ENCODE data around the gene SYMPK.

Gene SYMPK

DNA sequence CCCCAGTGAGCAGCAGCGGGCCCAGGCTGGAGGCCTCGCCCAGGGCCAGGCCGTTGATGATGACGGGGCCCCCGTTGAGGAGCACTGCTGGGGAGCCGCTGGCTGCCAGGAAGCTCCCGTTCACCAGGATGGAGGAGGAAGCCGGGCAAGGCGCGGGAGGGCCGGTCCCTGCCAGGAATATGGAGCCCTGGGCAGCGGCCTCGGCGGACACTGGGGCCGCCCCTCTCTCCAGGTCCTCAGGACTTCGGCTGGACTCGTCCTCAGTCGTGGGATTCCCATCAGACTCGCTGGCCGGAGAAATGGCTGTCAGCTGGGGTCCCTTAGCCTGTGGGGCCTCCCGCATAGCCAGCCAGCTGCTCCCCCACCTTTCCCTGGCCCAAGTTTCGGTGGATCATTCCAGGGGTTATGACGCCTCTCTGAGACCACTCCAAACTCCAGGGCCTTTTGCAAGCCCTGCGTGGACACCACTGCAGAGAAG is 96.0 kb downstream of the SYMPK start:
- no peak for DNase-seq (ENCODE audit: low spot score)

- no peak for DNase-seq (ENCODE audit: low spot score)
These were observed 96.6 kb downstream of the SYMPK start for GRCh38 chr19:45766296-45766868.

- no peak for DNase-seq (ENCODE audit: low spot score)
These were observed 97.1 kb downstream of the SYMPK start for GRCh38 chr19:45765702-45766295.
